Tibial nerve (tissue), 4 donors: Measurements from ENCODE around the gene TNFRSF6B. TPM values are rescaled to one million over a fixed set of nuclear protein-coding genes. Genes with fewer than 3 reads are reported as not detected.

Source experiments
- DNase-seq, 2 donors: peaks; one replicate each; pipeline ENCODE4 v3.0.0-alpha.2; 2019; ENCODE audit warnings: low spot score in 2 of 2
- H3K27ac ChIP-seq, 4 donors: fragments of 200-600 bp; sonication (generic) in 3 of 4; one replicate each; pipeline ENCODE4 v1.5.1; 2017 to 2019; ENCODE audit warnings: mild to moderate bottlenecking in 1 of 4
- H3K27me3 ChIP-seq, 2 donors: fragments of 200-600 bp; sonication (generic) in 1 of 2; one replicate each; pipeline versions ENCODE4 v1.5.1 to v1.6.0; 2017 to 2019
- H3K36me3 ChIP-seq, 3 donors: fragments of 200-600 bp; sonication (generic); one replicate each; pipeline ENCODE4 v1.5.1; 2018 to 2019
- H3K4me1 ChIP-seq, 4 donors: fragments of 200-600 bp; sonication (generic) in 3 of 4; one replicate each; pipeline ENCODE4 v1.5.1; 2017 to 2019
- H3K4me3 ChIP-seq, 4 donors: fragments of 200-600 bp; sonication (generic) in 3 of 4; one replicate each; pipeline ENCODE4 v1.5.1; 2017 to 2019; ENCODE audit warnings: mild to moderate bottlenecking in 1 of 4, moderate library complexity in 1 of 4
- H3K9me3 ChIP-seq, 4 donors: fragments of 200-600 bp; sonication (generic) in 3 of 4; one replicate each; pipeline ENCODE4 v1.5.1; 2017 to 2019
- EP300 ChIP-seq, 2 donors: sonication (generic); formaldehyde crosslinking; IDR thresholded peaks; one replicate each; pipeline ENCODE4 v1.6.1; 2017; ENCODE audit warnings: antibody characterized with exemption in 2 of 2, mild to moderate bottlenecking in 1 of 2
- POLR2A ChIP-seq, 2 donors: fragments of 450-650 bp; IDR thresholded peaks; one replicate each; pipeline ENCODE4 v1.6.1; 2017; ENCODE audit warnings: antibody characterized with exemption in 2 of 2, mild to moderate bottlenecking in 2 of 2, moderate library complexity in 2 of 2
- WGBS, 2 donors: methylation state at CpG; one replicate each; pipeline ENCODE4 v1.1.5; 2018; 5-methylcytosine and 5-hydroxymethylcytosine counted together
- total RNA-seq, 4 donors: library from RNA; depleted of rRNA; stranded (reverse); fragments of >200 nt; gene quantifications; one replicate each; pipeline ENCODE4 v1.1.0, GENCODE V29; 2016
- TF ChIP-seq, protein P1 (sequence below), 5 experiments: fragments of 200-600 bp in 3 of 5; fragments of 450-650 bp in 2 of 5; sonication (generic) in 3 of 5; IDR thresholded peaks; one replicate each; pipeline ENCODE4 v1.5.1; 2016 to 2019; ENCODE audit warnings: antibody characterized with exemption in 5 of 5, mild to moderate bottlenecking in 3 of 5, moderate library complexity in 2 of 5

TNFRSF6B gene
- total RNA-seq, 4 donors from 2014 or later: 8.0 to 61.2 (median 35.9) TPM

- peak overlapping the region; percentile 38 to 73 (median 62) for H3K4me3 ChIP-seq
- no peaks in the 10 kb centered on the region for H3K36me3 ChIP-seq
- no peaks in the 10 kb centered on the region for H3K27me3 ChIP-seq
- H3K27ac ChIP-seq: peak overlapping the region in 1 of 4 donors; percentile 66
- no peaks in the 10 kb centered on the region for H3K9me3 ChIP-seq
- DNase-seq: no peak
- TF ChIP-seq POLR2A (IDR thresholded peaks at IDR 0.05): no peak
- H3K4me1 ChIP-seq: peaks cover 0 to 37% (median 19%) of the 10 kb centered on the region in 4 donors
- 2% methylated on average over 25 to 44 of the region's 91 CpGs for WGBS, 2 donors
Observed at GRCh38 chr20:63652192-63652980, 44.1 kb upstream of the TNFRSF6B start.

DNA sequence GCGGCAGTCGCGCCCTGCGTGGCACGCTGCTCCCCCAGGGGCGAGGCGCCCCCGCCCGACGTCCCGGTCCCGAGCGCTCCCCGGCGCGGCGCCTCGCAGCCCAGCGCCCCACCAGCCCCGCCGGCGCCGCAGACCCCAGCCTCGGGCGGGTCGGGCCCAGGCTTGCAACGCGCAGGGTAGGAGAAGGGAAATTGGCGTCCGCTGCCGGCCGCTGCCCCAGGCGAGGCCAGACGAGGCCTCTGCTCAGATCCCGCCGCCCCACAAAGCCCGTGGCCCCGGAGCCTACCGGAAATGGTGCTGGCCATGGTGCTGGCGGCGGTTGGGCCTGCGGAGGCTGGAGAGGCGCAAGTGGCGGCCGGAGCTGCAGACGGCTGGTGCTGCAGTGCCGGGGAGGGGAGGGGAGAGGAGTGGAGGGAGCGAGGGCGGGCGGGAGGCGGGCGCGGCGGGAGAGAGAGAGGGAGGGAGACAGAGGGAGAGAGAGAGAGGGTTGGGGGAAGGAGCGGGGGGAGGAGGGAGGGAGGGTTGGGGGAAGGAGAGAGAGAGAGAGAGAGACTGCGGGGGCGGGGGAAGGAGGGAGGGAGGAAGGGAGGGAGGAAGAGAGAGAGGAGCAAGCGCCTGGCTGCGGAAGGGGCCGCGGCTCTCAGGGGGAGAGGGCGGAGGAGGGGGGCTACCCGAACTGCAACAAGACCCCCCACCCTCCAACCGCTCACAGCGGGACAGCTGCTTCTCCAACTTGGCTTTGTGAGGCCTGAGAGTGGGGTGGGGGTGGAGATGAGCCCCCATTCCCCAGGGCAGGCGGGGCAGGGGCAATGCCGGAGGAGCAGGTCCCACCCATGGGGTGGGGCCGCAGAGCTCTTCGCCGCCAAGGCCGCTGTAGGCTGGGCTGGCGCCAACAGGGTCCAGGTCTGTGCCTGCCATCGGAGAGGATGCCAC is 43.1 kb upstream of the TNFRSF6B start, which contains the start of gene STMN3:
TSS of gene STMN3 (minus strand) at position 384 of the 933 bp plus-strand sequence. CDS start at position 305, 79 bp downstream.
- peak; percentile 74 to 78 for DNase-seq
- no peaks in the 10 kb centered on the region for H3K36me3 ChIP-seq
- H3K27me3 ChIP-seq: no peaks in the 10 kb centered on the region
- peak within 1 kb of the TSS in 3 of 4 donors; percentile 17 to 81 (median 78) for H3K27ac ChIP-seq
- no peaks in the 10 kb centered on the region for H3K9me3 ChIP-seq
- WGBS, 2 donors: 1% methylated on average over 18 to 46 of the region's 73 CpGs
- TF ChIP-seq POLR2A (IDR thresholded peaks at IDR 0.05) (peak in 1 of 2 donors; percentile 15), EP300 (IDR thresholded peaks at IDR 0.05) (peak in 1 of 2 donors; percentile 72)
- TF ChIP-seq, protein P1, sequence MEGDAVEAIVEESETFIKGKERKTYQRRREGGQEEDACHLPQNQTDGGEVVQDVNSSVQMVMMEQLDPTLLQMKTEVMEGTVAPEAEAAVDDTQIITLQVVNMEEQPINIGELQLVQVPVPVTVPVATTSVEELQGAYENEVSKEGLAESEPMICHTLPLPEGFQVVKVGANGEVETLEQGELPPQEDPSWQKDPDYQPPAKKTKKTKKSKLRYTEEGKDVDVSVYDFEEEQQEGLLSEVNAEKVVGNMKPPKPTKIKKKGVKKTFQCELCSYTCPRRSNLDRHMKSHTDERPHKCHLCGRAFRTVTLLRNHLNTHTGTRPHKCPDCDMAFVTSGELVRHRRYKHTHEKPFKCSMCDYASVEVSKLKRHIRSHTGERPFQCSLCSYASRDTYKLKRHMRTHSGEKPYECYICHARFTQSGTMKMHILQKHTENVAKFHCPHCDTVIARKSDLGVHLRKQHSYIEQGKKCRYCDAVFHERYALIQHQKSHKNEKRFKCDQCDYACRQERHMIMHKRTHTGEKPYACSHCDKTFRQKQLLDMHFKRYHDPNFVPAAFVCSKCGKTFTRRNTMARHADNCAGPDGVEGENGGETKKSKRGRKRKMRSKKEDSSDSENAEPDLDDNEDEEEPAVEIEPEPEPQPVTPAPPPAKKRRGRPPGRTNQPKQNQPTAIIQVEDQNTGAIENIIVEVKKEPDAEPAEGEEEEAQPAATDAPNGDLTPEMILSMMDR (IDR thresholded peaks at IDR 0.05): no peak
- peak within 1 kb of the TSS; percentile 38 to 73 (median 62) for H3K4me3 ChIP-seq
- H3K4me1 ChIP-seq: peaks cover 0 to 42% (median 23%) of the 10 kb centered on the region in 4 donors

DNA sequence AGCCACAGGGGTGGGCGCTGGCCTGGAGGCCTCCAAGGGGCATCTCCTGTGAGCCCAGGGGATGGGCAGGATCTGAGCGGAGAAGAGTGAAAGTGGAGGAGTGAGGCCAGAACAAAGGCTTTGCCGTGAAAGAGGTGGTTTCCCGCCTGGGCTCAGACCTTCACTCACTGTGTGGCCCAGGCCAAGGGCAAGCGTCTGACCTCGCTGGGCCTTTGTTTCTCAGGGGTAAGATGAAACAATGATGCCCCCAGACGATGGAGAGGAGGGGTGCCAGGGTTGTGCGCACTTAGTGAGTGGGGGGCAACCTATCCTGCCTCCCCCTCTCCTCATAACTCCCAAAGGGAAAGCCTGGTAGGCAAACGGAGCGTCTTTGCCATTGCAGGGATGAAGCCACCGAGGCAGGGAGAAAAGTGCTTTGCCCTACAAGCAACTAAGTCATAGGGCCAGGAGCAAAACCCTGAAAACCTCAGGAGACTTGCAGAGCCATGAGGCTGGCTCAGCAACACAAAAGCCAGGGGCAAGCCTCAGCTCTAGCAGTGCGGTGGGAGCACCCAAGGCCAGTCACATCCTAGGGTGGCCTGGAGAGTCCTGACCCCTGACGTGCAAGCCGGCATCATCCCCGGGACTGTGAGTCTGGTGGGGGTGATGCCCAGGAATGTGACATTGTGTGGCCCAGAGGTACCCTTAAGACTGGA is 42.3 kb upstream of the TNFRSF6B start:
- DNase-seq: no peak
- Histone ChIP-seq H3K9me3 (no peaks in the 10 kb centered on the region), H3K27ac (peak overlapping the region in 3 of 4 donors; percentile 17 to 81 (median 78)), H3K4me3 (peak overlapping the region in 3 of 4 donors; percentile 39 to 73 (median 56)), H3K36me3 (no peaks in the 10 kb centered on the region), H3K4me1 (peaks cover 0 to 45% (median 27%) of the 10 kb centered on the region in 4 donors), H3K27me3 (no peaks in the 10 kb centered on the region)
- TF ChIP-seq, protein P1 (IDR thresholded peaks at IDR 0.05): no peak
- TF ChIP-seq EP300 (IDR thresholded peaks at IDR 0.05) (no peak), POLR2A (IDR thresholded peaks at IDR 0.05) (no peak)
- 40 to 43% methylated on average over 12 to 14 of the region's 15 CpGs for WGBS, 2 donors

DNA sequence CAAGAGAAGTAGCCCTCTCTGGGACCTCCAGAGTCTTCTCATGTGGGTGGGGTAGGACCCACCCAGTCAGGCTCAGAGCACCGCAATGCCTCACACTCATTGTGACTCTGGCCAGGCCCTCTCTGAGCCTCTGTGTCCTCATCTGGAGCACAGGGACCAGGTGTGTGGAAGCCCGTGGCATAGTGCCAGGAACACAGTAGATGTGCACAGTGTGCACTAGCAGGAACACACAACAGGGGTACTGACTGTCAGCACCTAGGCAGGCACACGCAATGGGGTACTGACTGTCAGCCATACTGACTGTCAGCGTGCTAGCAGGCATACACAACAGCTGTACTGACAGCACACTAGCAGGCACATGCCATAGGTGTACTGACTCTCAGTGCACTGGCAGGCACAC is 41.2 kb upstream of the TNFRSF6B start:
- DNase-seq: no peak
- H3K27ac ChIP-seq: no peak overlapping the region
- WGBS, 2 donors: 58 to 83% methylated on average over 1 to 2 of the region's 4 CpGs
- H3K27me3 ChIP-seq: no peaks in the 10 kb centered on the region
- H3K9me3 ChIP-seq: no peaks in the 10 kb centered on the region
- TF ChIP-seq, protein P1 (IDR thresholded peaks at IDR 0.05): no peak
- TF ChIP-seq EP300 (IDR thresholded peaks at IDR 0.05): no peak
- no peak for TF ChIP-seq POLR2A (IDR thresholded peaks at IDR 0.05)
- no peak overlapping the region for H3K4me3 ChIP-seq
- H3K4me1 ChIP-seq: peaks cover 0 to 56% (median 32%) of the 10 kb centered on the region in 4 donors
- H3K36me3 ChIP-seq: no peaks in the 10 kb centered on the region

GRCh38 chr20:63656451-63656850 is 40.0 kb upstream of the TNFRSF6B start:
- Histone ChIP-seq H3K4me1 (peaks cover 0 to 54% (median 31%) of the 10 kb centered on the region in 4 donors), H3K9me3 (no peaks in the 10 kb centered on the region), H3K27me3 (no peaks in the 10 kb centered on the region), H3K36me3 (peaks cover 0 to 9% (median 0%) of the 10 kb centered on the region in 3 donors), H3K27ac (no peak overlapping the region), H3K4me3 (no peak overlapping the region)
- DNase-seq: no peak
- TF ChIP-seq, protein P1 (IDR thresholded peaks at IDR 0.05): no peak
- TF ChIP-seq POLR2A (IDR thresholded peaks at IDR 0.05) (no peak), EP300 (IDR thresholded peaks at IDR 0.05) (no peak)
- WGBS, 2 donors: 92 to 94% methylated on average over 3 of the region's 3 CpGs
